HCT116 (cell line): ENCODE measurements around the gene MDM2. TPM values are rescaled to one million over a fixed set of nuclear protein-coding genes. Genes with fewer than 3 reads are reported as not detected.

Experiments
- ATAC-seq: fragments of 200-7000 bp; cut with Tn5 transposase; 2 replicates; pipeline ENCODE4 v1.9.1; 2020; ENCODE audit warnings: mild to moderate bottlenecking, moderate library complexity
- BruUV-seq: library from RNA; stranded (reverse); fragments of 400-500 nt; replicated peaks from 2 replicates; lab custom pipeline; 2021; lab: Mats Ljungman, UMichigan
- CTCF ChIA-PET: fragments of 300-600 bp; sonication (Branson Sonifier 250); formaldehyde crosslinking; loops from one replicate; lab custom pipeline; 2021; ENCODE audit warnings: antibody characterized with exemption; lab: Charles Lee
- POLR2A ChIA-PET: fragments of 300-600, 350-600 bp; sonication (Branson Sonifier 250); formaldehyde crosslinking; loops from one replicate; lab custom pipeline; 2021; ENCODE audit warnings: antibody characterized with exemption; lab: Charles Lee
- RAD21 ChIA-PET, 2 experiments: fragments of 300-600 bp; sonication (Branson Sonifier 250); formaldehyde crosslinking; loops; one replicate each; lab custom pipeline; 2023; ENCODE audit warnings: low total read pairs in 2 of 2; ENCODE audit not compliant: uncharacterized antibody in 2 of 2, unreplicated experiment in 2 of 2, low non-redundant PET in 1 of 2; lab: Charles Lee
- DNase-seq: peaks from one replicate; pipeline ENCODE4 v3.0.0-alpha.2; 2010; ENCODE audit warnings: low read depth, low spot score
- H2AFZ ChIP-seq: fragments of 200-600 bp; shearing (Covaris generic), sonication (generic); 2 replicates; pipeline ENCODE4 v1.6.1; 2017; ENCODE audit warnings: low read depth, mixed run types, mixed read lengths, antibody characterized with exemption, low read length; ENCODE audit not compliant: poor library complexity, severe bottlenecking
- H3K27ac ChIP-seq: 2 replicates; pipeline ENCODE4 v1.5.1; 2012; ENCODE audit warnings: low read depth, low read length
- H3K27me3 ChIP-seq: fragments of 200-600 bp; sonication (generic); 2 replicates; pipeline ENCODE4 v1.6.1; 2016; ENCODE audit warnings: mixed run types, low read length, mixed read lengths; ENCODE audit not compliant: insufficient read depth
- H3K36me3 ChIP-seq, 2 experiments: fragments of 200-500 bp in 1 of 2; fragments of 200-600 bp in 1 of 2; sonication (Bioruptor generic) in 1 of 2; sonication (generic) in 1 of 2; 2 replicates each; pipeline versions ENCODE4 v1.5.1 to v1.6.1; 2014 to 2016; ENCODE audit warnings: low read length in 2 of 2, inconsistent platforms in 1 of 2, mixed read lengths in 1 of 2, mixed run types in 1 of 2; ENCODE audit not compliant: insufficient read depth in 2 of 2, control insufficient read depth in 1 of 2
- H3K4me1 ChIP-seq, 2 experiments: fragments of 200-600 bp in 1 of 2; sonication (generic) in 1 of 2; 2 replicates each; pipeline versions ENCODE4 v1.5.1 to v1.6.1; 2012 to 2017; ENCODE audit warnings: low read length in 2 of 2, inconsistent platforms in 1 of 2, mild to moderate bottlenecking in 1 of 2, mixed read lengths in 1 of 2, mixed run types in 1 of 2, moderate library complexity in 1 of 2; ENCODE audit not compliant: insufficient read depth in 2 of 2, control insufficient read depth in 1 of 2
- H3K4me2 ChIP-seq: fragments of 200-600 bp; sonication (generic); 2 replicates; pipeline ENCODE4 v1.6.1; 2017; ENCODE audit warnings: mixed run types, low read length, mixed read lengths
- H3K4me3 ChIP-seq, 2 experiments: fragments of 200-600 bp in 1 of 2; sonication (generic) in 1 of 2; replicated peaks in 1 of 2; 2 replicates each; pipeline ENCODE4 v1.5.1; 2011 to 2016; ENCODE audit warnings: low read length in 2 of 2, control low read depth in 1 of 2, low read depth in 1 of 2, mild to moderate bottlenecking in 1 of 2, mixed read lengths in 1 of 2, mixed run types in 1 of 2
- H3K79me2 ChIP-seq: fragments of 200-600 bp; sonication (generic); 2 replicates; pipeline ENCODE4 v1.6.1; 2017; ENCODE audit warnings: mild to moderate bottlenecking, mixed run types, low read length, moderate library complexity, mixed read lengths; ENCODE audit not compliant: insufficient read depth
- H3K9ac ChIP-seq: fragments of 200-600 bp; sonication (generic); 2 replicates; pipeline ENCODE4 v1.6.1; 2016; ENCODE audit warnings: low read length, mixed read lengths
- H3K9me2 ChIP-seq: fragments of 200-600 bp; sonication (generic), shearing (Covaris generic); 2 replicates; pipeline ENCODE4 v1.6.1; 2017; ENCODE audit warnings: mixed run types, mild to moderate bottlenecking, moderate library complexity; ENCODE audit not compliant: insufficient read depth
- H3K9me3 ChIP-seq, 2 experiments: fragments of 200-500 bp in 1 of 2; fragments of 200-600 bp in 1 of 2; sonication (Bioruptor generic) in 1 of 2; sonication (generic) in 1 of 2; 2 replicates each; pipeline ENCODE4 v1.6.1; 2014 to 2017; ENCODE audit warnings: low read length in 2 of 2, mixed read lengths in 2 of 2, inconsistent platforms in 1 of 2, low read depth in 1 of 2, mild to moderate bottlenecking in 1 of 2, mixed run types in 1 of 2, moderate library complexity in 1 of 2; ENCODE audit not compliant: control insufficient read depth in 1 of 2, insufficient read depth in 1 of 2
- H4K20me1 ChIP-seq: fragments of 200-600 bp; sonication (generic), shearing (Covaris generic); 2 replicates; pipeline ENCODE4 v1.6.1; 2017; ENCODE audit warnings: mixed run types, mild to moderate bottlenecking, moderate library complexity; ENCODE audit not compliant: insufficient read depth
- CBX3 ChIP-seq: IDR thresholded peaks from 2 replicates; pipeline ENCODE4 v1.6.1; 2012; ENCODE audit warnings: low read depth
- EGR1 ChIP-seq: IDR thresholded peaks from 2 replicates; pipeline ENCODE4 v1.6.1; 2012; ENCODE audit warnings: low read depth
- ELF1 ChIP-seq: IDR thresholded peaks from 2 replicates; pipeline ENCODE4 v1.6.1; 2012; ENCODE audit warnings: low read depth, borderline replicate concordance
- EZH2phosphoT487 ChIP-seq: fragments of 200-600 bp; IDR thresholded peaks from 2 replicates; pipeline ENCODE4 v1.6.1; 2018; ENCODE audit warnings: antibody characterized with exemption, borderline replicate concordance
- MAX ChIP-seq: IDR thresholded peaks from 2 replicates; pipeline ENCODE4 v1.6.1; 2012
- RAD21 ChIP-seq: IDR thresholded peaks from 2 replicates; pipeline ENCODE4 v1.6.1; 2012; ENCODE audit warnings: low read depth, mild to moderate bottlenecking
- SIN3A ChIP-seq: IDR thresholded peaks from 2 replicates; pipeline ENCODE4 v1.6.1; 2012; ENCODE audit warnings: low read depth
- SP1 ChIP-seq: IDR thresholded peaks from 2 replicates; pipeline ENCODE4 v1.6.1; 2012; ENCODE audit warnings: low read depth
- TCF7L2 ChIP-seq: IDR thresholded peaks from 2 replicates; pipeline ENCODE4 v1.7.0; 2011; ENCODE audit warnings: borderline replicate concordance, inconsistent platforms; ENCODE audit not compliant: insufficient read depth, insufficient read length; ENCODE audit errors: extremely low read depth
- YY1 ChIP-seq: IDR thresholded peaks from 2 replicates; pipeline ENCODE4 v1.6.1; 2011; ENCODE audit warnings: low read length, low read depth, moderate library complexity, mild to moderate bottlenecking; ENCODE audit not compliant: insufficient replicate concordance; ENCODE audit errors: extremely low read depth
- ZBTB33 ChIP-seq: IDR thresholded peaks from 2 replicates; pipeline ENCODE4 v1.6.1; 2011; ENCODE audit warnings: mild to moderate bottlenecking, low read length, moderate library complexity; ENCODE audit not compliant: insufficient replicate concordance; ENCODE audit errors: extremely low read depth
- intact Hi-C: fragments of 100-400 bp; cut with micrococcal nuclease; formaldehyde crosslinking; loops from 2 replicates; pipeline ENCODE4 v1.10.0; 2022
- total RNA-seq: library from RNA; stranded (reverse); gene quantifications from one replicate; pipeline ENCODE4 v1.2.1, GENCODE V29; 2021; ENCODE audit not compliant: unreplicated experiment
- TF ChIP-seq, protein P1 (sequence below): IDR thresholded peaks from 2 replicates; pipeline ENCODE4 v1.6.1; 2012

MDM2 gene
- total RNA-seq, 1 experiment from 2014 or later, result 170 TPM

DNA sequence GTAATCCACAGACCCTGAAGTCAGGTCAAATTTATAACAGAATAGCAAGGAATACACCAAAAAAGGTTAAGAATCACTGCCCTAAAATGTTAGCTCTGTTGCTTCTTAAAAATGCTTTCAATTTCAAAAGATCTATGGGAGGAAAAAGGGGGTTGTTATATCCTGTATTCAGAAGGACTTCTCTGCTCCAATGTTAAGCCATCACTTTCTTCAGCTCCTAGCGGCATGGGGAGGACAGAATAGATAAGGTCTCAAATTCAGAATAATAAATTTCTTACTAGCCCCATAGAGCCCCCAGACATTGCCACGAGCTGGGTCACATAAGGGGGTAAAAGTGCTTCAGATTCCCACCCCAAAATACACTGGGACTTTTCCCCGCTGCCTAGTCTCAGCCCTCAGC is 75.2 kb downstream of the MDM2 start:
- Histone ChIP-seq H3K4me3 (no peak overlapping the region), H3K4me2 (no peak overlapping the region)

DNA sequence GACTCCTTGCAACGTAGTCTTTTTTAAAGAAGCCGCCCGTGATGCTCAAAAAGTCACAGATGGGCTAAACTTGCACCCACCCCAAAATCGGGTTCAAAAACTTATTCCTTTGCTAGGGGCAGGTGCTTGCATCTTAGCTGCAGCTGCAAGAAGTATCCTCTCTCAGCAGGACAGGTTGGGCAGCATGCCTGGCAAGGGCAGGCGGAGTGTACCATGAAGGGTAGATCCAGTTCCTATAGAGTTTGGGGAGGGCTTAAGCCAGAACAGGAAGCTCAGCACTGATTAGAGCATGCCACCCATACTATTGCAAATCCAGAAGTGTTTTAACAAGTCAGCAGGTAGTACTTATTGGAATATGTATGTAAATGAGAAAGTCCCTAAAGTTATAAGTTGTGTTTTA is 76.3 kb downstream of the MDM2 start:
- H3K9me3 ChIP-seq, result no peaks in the 10 kb centered on the region
- H3K36me3 ChIP-seq, result no peaks in the 10 kb centered on the region
- no peaks in the 10 kb centered on the region for H3K79me2 ChIP-seq
- no peaks in the 10 kb centered on the region for H3K4me1 ChIP-seq
- no peaks in the 10 kb centered on the region for H4K20me1 ChIP-seq
- no peak for ATAC-seq
- TF ChIP-seq EGR1 (no peak), EZH2phosphoT487 (no peak), ELF1 (no peak), RAD21 (no peak), YY1 (no peak), SIN3A (no peak), ZBTB33 (no peak), MAX (no peak)
- TF ChIP-seq, protein P1, sequence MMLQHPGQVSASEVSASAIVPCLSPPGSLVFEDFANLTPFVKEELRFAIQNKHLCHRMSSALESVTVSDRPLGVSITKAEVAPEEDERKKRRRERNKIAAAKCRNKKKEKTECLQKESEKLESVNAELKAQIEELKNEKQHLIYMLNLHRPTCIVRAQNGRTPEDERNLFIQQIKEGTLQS, result no peak
- TF ChIP-seq, all 23 proteins: peak for 0
- RAD21 ChIA-PET, result no interaction called here
- CTCF ChIA-PET, result interaction anchor here (0.7 kb wide), 1 partner anchor 34 kb away, joined by 4 read pairs; no protein-coding TSS in a partner anchor
- intact Hi-C loops, result no loop called here
- H3K4me3 ChIP-seq, result no peak overlapping the region
- H2AFZ ChIP-seq, result no peak overlapping the region
- DNase-seq, result no peak
- no peak overlapping the region for H3K9ac ChIP-seq
- POLR2A ChIA-PET, result no interaction called here
- H3K27ac ChIP-seq, result no peak overlapping the region
- no peak overlapping the region for H3K4me2 ChIP-seq
- no peaks in the 10 kb centered on the region for H3K9me2 ChIP-seq
- BruUV-seq, result no TSS peak
- H3K27me3 ChIP-seq, result no peaks in the 10 kb centered on the region

More for the DNA sequence above, 75.2 kb downstream of the MDM2 start:
- CTCF ChIA-PET, result no interaction called here
- Histone ChIP-seq H3K9ac (no peak overlapping the region), H2AFZ (no peak overlapping the region), H3K4me1 (no peaks in the 10 kb centered on the region), H3K27me3 (no peaks in the 10 kb centered on the region), H3K9me3 (peaks cover 0 to 7% of the 10 kb centered on the region in 2 experiments; a peak in 1 of 4 replicates), H3K36me3 (no peaks in the 10 kb centered on the region), H4K20me1 (no peaks in the 10 kb centered on the region), H3K9me2 (no peaks in the 10 kb centered on the region), H3K79me2 (no peaks in the 10 kb centered on the region), H3K27ac (no peak overlapping the region)
- intact Hi-C loops, result no loop called here
- TF ChIP-seq TCF7L2, result no peak
- TF ChIP-seq SP1, result no peak
- no peak for TF ChIP-seq CBX3
- ATAC-seq (no peak), DNase-seq (no peak)
- POLR2A ChIA-PET, result no interaction called here
- no TSS peak for BruUV-seq
- RAD21 ChIA-PET, result no interaction called here
